HG03095 (cell line): ENCODE results near the gene ZNF547.
"Not testable (repeated sequence)": the region's sequence is repeated elsewhere in the genome, so short reads cannot be mapped to it uniquely, and the experiment has no call there.

Source experiments
- ATAC-seq: cut with Tn5 transposase; IDR thresholded peaks from one replicate; pipeline ENCODE4 v1.9.1; 2021; ENCODE audit warnings: moderate library complexity; ENCODE audit not compliant: unreplicated experiment

ZNF547 gene

DNA sequence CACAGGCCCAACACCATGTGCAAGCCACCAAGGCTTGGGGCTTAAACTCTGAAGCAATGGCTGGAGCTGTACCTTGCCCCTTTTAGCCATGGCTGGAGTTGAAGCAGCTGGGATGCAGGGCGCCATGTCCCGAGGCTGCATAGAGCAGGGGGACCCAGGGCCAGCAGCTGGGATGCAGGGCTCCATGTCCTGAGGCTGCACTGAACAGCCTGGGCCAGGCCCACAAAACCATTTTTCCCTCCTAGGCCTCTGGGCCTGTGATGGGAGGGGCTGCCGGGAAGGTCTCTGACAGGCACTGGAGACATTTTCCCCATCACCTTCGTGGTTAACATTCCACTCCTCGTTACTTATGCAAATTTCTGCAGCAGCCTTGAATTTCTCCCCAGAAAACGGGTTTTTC lies 10.8 kb downstream of the ZNF547 start:
- ATAC-seq: no peak

DNA sequence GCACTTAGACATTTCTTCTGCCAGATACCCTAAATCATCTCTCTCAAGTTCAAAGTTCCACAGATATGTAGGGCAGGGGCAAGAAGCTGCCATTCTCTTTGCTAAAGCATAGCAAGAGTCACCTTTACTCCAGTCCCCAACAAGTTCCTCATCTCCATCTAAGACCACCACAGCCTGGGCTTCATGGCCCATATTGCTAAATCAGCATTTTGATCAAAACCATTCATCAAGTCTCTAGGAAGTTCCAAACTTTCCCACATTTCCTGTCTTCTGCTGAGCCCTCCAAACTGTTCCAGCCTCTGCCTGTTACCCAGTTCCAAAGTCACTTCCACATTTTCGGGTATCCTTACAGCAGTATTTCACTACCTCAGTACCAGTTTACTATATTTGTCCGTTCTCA lies 11.3 kb downstream of the ZNF547 start:
- ATAC-seq: not testable (repeated sequence)

DNA sequence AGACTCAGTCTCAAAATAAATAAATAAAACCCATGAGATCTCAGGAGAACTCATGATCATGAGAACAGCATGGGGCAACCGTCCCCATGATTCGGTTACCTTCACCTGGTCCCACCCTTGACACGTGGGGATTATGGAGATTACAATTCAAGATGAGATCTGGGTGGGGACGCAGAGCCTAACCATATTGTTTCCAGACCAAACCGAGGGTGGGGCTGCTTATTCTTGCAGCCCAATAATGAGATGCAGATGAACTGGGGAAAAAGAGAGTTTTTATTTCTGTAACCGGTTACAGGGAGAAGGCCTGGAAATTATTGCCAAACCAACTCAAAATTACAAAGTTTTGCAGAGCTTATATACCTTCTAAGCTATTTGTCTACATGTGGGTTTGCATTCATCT lies 12.8 kb downstream of the ZNF547 start:
- no peak for ATAC-seq

DNA sequence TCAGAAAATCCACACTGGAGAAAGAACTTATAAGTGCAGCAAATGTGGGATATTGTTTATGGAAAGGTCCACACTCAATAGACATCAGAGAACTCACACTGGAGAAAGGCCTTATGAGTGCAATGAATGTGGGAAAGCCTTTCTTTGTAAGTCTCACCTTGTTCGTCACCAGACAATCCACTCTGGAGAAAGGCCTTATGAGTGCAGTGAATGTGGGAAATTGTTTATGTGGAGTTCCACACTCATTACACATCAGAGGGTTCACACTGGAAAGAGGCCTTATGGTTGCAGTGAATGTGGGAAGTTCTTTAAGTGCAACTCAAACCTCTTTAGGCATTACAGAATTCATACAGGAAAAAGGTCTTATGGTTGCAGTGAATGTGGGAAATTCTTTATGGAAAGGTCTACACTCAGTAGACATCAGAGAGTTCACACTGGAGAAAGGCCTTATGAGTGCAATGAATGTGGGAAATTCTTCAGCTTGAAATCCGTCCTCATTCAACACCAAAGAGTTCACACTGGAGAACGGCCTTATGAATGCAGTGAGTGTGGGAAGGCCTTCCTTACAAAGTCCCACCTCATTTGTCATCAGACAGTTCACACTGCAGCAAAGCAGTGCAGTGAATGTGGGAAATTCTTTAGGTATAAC lies 14.3 kb downstream of the ZNF547 start:
- ATAC-seq: no peak

DNA sequence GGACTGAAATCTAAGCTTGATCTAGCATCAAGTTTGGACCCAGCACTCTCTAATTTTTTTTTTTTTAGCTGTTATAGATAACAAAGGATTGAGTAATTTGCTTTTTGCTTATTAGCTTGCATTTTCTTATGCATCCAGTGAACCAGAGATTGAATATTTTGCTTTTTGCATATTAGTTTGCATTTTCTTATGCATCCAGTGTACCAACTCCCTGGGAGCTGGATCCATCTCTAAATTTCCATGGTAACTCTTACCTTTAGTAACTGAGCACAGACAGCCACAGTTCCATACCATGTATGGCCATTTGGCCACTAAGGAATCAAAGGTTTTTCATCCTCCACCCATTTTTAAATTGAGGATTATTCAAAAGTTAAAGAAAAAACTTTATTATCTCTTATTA lies 17.6 kb downstream of the ZNF547 start:
- no peak for ATAC-seq

DNA sequence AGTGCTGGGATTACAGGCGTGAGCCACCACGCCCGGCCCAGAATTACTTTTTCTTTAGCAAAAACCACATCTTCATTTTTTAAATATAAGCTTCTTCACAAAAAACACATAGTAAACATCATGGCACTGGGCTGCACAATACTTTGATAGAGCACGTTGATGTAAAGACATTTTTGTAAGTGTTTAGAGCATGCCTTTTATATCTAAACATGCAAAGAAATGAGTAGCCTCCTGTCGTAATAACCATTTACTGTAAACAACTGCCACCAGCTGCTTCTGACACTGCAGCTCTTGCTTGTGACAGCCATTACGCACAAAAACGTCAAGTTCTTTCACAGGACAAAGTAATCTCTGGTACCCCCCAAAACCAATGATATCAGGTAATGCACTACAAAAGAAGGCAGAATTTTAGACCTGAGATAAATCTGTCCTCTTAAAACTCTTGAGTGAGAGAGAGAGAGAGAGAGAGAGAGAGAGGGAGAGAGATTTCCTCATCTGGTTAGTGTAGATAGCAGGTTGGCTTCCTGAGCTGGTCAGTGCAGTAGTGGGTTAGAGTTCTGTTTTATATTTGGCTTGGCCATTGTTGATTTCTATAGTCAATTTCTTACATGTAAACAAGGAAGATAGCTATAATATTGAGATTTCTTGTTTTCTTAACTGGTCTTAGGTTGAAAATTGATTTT lies 19.6 kb downstream of the ZNF547 start:
- ATAC-seq: no peak

DNA sequence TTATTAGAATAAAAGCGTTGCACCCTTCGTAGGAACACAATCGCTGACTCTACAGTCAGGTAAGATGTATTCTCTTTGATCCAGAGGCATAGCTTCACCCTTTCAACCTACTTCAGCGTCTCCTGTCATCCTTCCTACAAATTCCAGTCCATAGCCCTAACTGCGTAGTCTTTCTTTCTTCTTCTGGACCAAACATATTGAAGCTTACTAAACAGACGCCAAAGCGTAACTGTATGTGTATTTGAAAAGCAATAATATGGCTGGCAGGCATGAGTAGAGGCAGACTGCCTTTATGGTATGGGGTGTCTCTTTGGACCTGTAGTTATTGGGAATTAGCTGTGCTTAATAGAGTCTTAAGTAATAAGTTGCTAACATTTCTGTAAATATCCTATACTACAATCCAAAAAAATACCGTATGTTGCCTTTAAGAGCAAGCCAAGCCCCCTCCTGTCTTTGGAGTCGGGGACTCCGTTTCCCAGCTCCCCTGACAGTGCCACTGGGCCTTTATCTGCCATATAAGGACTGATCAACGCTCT lies 25.9 kb downstream of the ZNF547 start:
- ATAC-seq: no peak

DNA sequence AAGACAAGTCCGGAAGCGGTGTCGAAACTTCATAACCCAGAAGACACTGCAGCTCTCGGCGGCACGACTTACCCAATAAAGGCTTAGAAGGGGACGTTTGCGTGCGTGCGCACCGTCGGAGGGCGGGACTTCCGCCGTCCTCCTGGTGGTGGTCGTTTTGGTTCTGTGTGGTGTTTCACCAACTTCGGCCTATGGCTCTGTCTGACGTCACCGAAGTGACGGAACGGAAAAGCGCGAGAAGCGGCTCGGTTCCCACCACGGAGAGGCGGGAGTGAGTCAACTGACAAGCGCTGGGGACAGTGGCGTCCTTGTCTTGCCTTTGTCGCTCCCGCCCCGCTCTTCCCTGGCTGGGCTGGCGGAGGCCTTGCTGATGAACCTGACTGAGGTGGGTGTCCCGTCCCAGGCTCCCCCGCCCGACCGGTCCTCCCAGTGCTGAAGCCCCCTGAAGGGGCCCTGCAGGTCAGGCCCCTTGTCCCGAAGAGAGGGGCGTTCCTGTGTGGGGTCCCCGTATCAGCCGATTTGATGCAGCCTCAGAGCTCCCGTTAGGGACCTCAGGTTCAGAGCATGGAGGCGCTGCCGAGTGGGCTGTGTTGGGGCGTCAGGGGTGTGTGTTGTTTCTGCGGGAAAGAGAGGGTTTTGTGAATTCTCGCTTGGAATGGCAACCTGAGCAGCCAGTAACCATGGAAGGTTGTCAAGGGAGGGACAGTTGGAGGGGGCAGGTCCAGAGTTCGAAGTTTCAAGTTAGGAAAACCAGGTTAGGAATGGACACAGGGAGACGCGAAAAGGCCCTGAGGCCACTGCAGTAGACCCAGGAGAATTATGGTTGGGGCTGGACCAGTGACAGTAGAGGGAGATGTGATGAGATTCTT lies 26.6 kb downstream of the ZNF547 start, which contains the start of gene ZNF548:
Gene ZNF548, plus strand, starts transcription at position 125 of the 869 bp plus-strand sequence. Its CDS starts 246 bp downstream, at position 371.
- ATAC-seq: peak; percentile 96

DNA sequence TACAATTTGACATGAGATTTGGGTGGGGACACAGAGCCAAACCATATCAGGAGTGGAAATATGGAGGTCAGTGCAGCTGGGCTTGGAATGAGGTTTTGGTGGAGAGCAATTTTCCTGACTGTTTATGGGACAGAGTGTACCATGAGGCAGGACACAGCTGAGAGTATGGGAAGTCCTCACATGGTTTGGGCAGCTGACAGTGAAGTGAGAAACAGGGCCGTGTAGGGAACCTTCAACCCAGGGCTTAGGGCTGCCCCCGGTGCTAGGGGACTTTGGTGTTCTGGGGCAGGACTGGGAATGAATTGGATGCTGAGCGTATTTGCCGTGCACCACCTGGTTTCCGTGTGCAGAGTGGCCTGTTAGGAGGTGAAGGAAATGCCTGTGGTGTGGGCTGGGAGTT lies 32.4 kb downstream of the ZNF547 start:
- no peak for ATAC-seq

DNA sequence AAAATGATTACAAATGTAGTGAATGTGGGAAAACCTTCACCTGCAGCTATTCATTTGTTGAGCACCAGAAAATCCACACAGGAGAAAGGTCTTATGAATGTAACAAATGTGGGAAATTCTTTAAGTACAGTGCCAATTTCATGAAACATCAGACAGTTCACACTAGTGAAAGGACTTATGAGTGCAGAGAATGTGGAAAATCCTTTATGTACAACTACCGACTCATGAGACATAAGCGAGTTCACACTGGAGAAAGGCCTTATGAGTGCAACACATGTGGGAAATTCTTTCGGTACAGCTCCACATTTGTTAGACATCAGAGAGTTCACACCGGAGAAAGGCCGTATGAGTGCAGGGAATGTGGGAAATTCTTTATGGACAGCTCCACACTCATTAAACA lies 35.5 kb downstream of the ZNF547 start:
- no peak for ATAC-seq

DNA sequence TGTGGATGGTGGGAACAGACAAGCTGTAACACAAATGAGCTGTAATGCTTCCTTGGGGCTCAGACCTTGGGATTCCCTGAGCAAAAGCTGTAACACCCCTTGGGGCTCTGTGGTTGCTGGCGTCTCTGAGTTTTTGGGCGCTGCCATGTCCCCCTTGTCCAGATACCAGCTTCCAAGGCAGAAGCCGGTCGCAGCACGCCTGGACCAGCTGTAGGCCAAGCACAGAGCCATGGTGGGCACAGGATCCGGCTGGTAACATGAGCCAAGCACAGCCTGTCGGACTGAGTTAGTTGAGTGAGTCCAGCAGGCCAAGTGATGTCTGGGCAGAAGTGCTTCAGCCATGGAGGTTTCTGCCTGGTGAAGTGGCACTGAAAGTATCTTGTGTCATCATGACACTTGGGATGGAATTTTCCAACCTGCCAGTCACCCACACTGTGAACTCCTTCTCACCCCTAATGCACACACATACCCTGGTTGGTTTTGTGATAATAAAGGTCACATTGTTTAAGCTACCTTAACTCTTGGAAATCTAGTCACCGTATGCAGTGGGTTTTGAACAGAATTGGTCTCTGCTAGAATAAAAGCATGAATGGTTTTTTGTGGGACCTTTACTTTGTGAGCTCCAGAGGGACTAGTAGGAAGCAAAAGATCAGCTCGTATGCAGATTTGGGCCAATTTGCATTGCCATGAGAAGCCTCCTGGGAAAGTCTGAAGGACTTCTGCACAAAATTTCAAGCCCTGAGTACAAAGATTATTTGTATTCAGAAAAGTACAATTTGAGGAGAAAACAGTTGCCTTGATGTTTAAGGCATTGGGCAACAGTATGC lies 40.6 kb downstream of the ZNF547 start:
- no peak for ATAC-seq

DNA sequence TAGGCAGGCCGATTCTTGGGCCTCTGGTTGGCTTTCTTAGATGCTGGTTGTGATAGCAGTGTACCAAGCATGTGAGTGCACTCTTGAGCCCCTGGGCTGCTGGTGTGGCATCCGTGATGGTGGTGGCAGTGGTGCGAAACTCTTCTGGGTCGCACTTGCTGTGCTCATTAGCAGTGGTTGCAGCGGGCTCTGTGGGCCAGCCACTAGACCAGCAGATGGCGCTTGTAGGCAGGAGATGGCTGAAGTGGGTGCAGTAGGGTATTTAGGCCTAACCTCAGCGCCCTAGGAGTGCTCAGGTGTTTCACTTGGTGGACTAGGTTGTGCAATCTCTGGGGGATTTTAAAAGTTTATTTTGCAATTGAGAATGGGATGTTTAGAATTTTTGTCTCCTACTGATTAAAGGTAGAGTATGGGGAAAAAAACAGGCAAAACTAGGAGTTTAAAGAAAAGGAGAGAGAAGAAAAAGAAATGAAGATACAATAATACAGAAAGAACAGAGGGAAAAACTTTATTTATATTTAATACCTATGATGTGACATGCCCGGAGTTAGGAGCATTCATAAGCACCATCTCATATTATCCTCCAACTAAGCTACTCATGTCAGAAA lies 43.3 kb downstream of the ZNF547 start:
- no peak for ATAC-seq

DNA sequence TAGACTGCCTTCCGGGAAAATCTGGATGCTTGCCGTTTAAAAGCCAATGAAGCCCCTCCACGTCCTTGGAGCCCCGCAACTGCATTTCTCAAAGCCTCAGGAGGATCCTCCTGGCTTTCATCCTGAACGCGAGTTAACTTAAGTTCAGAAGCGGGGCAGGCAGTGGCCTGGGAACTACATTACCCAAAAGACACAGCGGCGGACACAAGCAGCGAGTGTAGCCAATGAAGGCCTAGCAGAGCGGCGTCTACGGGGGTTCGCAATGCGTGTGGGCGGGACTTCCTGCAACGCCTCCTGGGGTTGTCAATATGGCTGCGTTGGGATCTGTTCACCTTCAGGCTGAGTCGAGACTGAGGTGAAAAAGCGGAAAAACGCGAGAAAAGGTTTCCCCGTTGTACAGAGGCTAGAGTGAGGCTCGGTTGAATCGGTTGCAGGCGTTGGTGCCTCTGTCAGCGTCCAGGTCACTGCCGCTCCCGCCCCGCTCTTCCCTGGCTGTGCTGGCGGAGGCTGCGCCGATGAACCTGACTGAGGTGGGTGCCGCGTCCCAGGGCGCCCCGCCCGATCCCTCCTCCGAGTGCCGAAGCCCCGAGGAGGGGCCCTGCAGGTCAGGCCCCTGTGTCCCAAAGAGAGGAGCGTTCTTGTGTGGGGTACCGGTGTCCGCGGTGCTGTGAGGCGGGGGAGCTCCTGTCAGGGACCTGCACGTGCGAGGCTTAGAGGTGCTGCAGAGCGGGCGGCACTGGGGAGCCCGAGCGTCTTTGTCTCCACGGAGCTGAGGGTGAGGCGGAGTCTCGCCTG lies 47.7 kb downstream of the ZNF547 start, which contains the start of gene ZNF17:
Gene ZNF17, plus strand, starts transcription at position 285 of the 795 bp plus-strand sequence. CDS start 2,455 bp downstream, outside the sequence.
- peak; percentile 93 for ATAC-seq

DNA sequence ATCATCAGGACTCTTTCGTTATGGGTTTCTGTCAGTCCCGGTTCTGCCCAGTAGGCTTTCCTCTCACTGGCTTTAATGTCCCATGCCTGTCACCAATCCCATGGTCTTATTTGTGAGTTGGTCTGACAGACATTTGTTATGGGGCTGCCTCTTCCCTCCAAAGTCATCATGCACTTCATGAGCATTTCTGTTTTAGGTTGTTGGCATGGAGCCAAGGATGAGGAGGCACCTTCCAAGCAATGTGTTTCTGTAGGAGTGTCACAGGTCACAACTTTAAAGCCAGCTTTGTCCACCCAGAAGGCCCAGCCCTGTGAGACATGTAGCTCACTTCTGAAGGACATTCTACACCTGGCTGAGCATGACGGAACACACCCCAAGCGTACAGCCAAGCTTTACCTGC lies 56.1 kb downstream of the ZNF547 start:
- no peak for ATAC-seq

DNA sequence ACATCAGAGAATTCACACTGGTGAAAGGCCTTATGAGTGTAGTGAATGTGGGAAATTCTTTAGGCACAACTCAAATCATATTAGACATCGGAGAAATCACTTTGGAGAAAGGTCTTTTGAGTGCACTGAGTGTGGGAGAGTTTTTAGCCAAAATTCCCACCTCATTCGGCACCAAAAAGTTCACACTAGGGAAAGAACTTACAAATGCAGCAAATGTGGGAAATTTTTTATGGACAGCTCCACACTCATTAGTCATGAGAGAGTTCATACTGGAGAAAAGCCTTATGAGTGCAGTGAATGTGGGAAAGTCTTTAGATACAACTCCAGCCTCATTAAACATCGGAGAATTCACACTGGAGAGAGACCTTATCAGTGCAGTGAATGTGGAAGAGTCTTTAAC lies 57.7 kb downstream of the ZNF547 start:
- ATAC-seq: no peak
